Chondrocyte (in vitro differentiated cells): Measurements from ENCODE around the gene PTK7. TPM values are rescaled to one million over a fixed set of nuclear protein-coding genes. Genes with fewer than 3 reads are reported as not detected.
A peak's percentile ranks its signal among the peaks of the same experiment; 100 is the strongest.

Experiments
- DNase-seq: peaks from one replicate; pipeline ENCODE4 v3.0.0; 2021; ENCODE audit warnings: mixed read lengths, low spot score
- H3K27ac Mint-ChIP-seq: one replicate; pipeline ENCODE4 v1.8.0; 2021; ENCODE audit warnings: mild to moderate bottlenecking, moderate library complexity, mixed read lengths; ENCODE audit not compliant: unreplicated experiment
- H3K27me3 Mint-ChIP-seq: 2 replicates; pipeline ENCODE4 v1.8.0; 2021; ENCODE audit warnings: low read depth, mixed read lengths
- H3K36me3 Mint-ChIP-seq: 2 replicates; pipeline ENCODE4 v1.8.0; 2021; ENCODE audit warnings: low read depth, mixed read lengths
- H3K4me1 Mint-ChIP-seq: 2 replicates; pipeline ENCODE4 v1.8.0; 2021; ENCODE audit warnings: low read depth, mild to moderate bottlenecking, mixed read lengths
- H3K4me3 Mint-ChIP-seq: one replicate; pipeline ENCODE4 v1.8.0; 2021; ENCODE audit warnings: mild to moderate bottlenecking, moderate library complexity, mixed read lengths; ENCODE audit not compliant: unreplicated experiment
- H3K9me3 Mint-ChIP-seq: 2 replicates; pipeline ENCODE4 v1.8.0; 2021; ENCODE audit warnings: low read depth, mixed read lengths
- long read RNA-seq: library from polyadenylated mRNA; stranded (forward); transcript quantifications from one replicate; pipeline ENCODE4 v2.0.0, GENCODE V29; 2021
- total RNA-seq: library from RNA; stranded (reverse); gene quantifications from 3 replicates; pipeline ENCODE4 v1.2.1, GENCODE V29; 2021
- TF ChIP-seq, protein P1 (sequence below): fragments of 200-600 bp; sonication (generic); IDR thresholded peaks from 2 replicates; pipeline ENCODE4 v1.5.0; 2021; ENCODE audit warnings: antibody characterized with exemption, mild to moderate bottlenecking, moderate library complexity

PTK7 gene
- 282 to 293 TPM (median 288 TPM) in 3 replicates for total RNA-seq
- long read RNA-seq, full-length matches to known transcripts: 59 of 98 reads
- long read RNA-seq, partial matches to known transcripts: 35 of 98 reads
- long read RNA-seq, other reads (novel, unspliced or antisense): 4 of 98 reads

DNA sequence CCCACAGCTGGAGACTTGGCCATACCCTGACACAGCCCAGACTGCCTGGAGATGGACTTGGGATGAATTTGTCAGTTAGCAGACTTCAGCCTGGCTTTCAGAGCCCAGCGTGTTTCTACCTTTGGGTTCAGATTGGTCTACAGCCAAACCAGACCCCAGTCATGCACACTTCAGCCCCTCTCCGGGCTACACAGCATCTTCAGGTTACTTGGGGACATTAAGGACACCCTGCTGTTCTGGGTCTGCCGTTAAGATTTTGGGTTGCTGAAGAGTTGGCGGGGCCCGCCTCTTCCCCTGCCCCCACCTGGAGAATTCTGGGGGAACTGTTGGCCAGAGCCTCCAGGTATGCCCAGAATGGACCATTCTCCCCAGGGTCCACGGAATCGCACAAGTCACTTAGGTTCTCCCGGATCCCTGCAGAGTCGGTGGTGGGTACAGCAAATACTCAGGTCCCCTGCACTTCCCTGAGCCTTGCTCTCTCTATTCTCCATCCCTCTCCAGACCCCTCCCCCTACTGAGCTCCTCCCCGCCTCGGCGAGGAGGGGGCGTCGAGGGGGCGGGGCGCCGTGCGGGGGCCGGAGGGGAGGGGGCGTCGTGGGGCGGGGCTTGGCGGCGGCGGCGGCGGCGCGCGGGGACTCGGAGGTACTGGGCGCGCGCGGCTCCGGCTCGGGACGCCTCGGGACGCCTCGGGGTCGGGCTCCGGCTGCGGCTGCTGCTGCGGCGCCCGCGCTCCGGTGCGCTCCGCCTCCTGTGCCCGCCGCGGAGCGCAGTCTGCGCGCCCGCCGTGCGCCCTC is at the start of gene PTK7:
Gene PTK7, plus strand, starts transcription at position 645 of the 794 bp plus-strand sequence. CDS start 175 bp downstream, outside the sequence.
- peaks cover 11% of the 10 kb centered on the region for H3K36me3 Mint-ChIP-seq
- H3K4me1 Mint-ChIP-seq: peaks cover 46% of the 10 kb centered on the region

DNA sequence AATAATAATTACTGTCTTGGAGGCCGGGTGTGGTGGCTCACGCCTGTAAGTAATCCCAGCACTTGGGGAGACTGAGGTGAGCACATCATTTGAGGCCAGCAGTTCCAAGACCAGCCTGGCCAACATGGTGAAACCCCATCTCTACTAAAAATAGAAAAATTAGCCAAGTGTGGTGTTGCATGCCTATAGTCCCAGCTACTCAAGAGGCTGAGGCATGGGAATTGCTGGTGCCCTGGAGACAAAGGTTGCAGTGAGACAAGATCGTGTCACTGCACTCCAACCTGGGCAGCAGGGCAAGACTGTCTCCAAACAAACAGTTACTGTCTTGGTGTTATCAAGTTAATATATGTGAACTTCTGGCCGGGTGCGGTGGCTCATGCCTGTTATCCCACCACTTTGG is 49.7 kb upstream of the PTK7 start:
- Mint-ChIP-seq H3K9me3 (no peaks in the 10 kb centered on the region), H3K4me3 (no peak overlapping the region), H3K27me3 (no peaks in the 10 kb centered on the region), H3K27ac (no peak overlapping the region), H3K36me3 (peaks cover 26% of the 10 kb centered on the region), H3K4me1 (peaks cover 11% of the 10 kb centered on the region)
- no peak for DNase-seq
- TF ChIP-seq, protein P1, sequence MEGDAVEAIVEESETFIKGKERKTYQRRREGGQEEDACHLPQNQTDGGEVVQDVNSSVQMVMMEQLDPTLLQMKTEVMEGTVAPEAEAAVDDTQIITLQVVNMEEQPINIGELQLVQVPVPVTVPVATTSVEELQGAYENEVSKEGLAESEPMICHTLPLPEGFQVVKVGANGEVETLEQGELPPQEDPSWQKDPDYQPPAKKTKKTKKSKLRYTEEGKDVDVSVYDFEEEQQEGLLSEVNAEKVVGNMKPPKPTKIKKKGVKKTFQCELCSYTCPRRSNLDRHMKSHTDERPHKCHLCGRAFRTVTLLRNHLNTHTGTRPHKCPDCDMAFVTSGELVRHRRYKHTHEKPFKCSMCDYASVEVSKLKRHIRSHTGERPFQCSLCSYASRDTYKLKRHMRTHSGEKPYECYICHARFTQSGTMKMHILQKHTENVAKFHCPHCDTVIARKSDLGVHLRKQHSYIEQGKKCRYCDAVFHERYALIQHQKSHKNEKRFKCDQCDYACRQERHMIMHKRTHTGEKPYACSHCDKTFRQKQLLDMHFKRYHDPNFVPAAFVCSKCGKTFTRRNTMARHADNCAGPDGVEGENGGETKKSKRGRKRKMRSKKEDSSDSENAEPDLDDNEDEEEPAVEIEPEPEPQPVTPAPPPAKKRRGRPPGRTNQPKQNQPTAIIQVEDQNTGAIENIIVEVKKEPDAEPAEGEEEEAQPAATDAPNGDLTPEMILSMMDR: no peak

More for the DNA sequence above, at the start of gene PTK7:
- H3K4me3 Mint-ChIP-seq: peak within 1 kb of the TSS; percentile 85
- TF ChIP-seq, protein P1: no peak
- H3K9me3 Mint-ChIP-seq: no peaks in the 10 kb centered on the region
- DNase-seq: no peak
- no peaks in the 10 kb centered on the region for H3K27me3 Mint-ChIP-seq
- H3K27ac Mint-ChIP-seq: peak within 1 kb of the TSS; percentile 81

DNA sequence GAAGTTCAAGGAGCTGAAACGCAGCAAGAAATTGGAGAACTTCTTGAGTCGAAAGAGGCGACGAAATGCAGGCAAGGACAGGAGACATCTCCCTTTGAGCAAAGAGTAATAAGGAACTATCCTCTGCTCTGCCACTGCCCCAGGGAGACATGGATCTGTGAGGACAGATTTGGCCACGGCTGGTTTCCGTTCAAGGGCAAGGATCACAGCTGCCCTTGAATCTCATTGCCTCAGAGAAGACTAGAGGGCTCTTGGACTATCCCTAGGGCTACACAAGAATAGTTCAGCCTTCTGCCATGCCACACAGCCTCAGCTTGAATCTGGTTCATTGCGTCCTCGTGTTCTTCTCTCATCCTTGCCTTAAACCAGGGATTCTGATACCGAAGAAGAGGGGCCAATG is 47.0 kb upstream of the PTK7 start:
- H3K4me3 Mint-ChIP-seq: no peak overlapping the region
- no peaks in the 10 kb centered on the region for H3K9me3 Mint-ChIP-seq
- H3K27me3 Mint-ChIP-seq: no peaks in the 10 kb centered on the region
- no peak for DNase-seq
- peaks cover 5% of the 10 kb centered on the region for H3K4me1 Mint-ChIP-seq
- H3K36me3 Mint-ChIP-seq: peaks cover 31% of the 10 kb centered on the region
- H3K27ac Mint-ChIP-seq: no peak overlapping the region
- TF ChIP-seq, protein P1: no peak

DNA sequence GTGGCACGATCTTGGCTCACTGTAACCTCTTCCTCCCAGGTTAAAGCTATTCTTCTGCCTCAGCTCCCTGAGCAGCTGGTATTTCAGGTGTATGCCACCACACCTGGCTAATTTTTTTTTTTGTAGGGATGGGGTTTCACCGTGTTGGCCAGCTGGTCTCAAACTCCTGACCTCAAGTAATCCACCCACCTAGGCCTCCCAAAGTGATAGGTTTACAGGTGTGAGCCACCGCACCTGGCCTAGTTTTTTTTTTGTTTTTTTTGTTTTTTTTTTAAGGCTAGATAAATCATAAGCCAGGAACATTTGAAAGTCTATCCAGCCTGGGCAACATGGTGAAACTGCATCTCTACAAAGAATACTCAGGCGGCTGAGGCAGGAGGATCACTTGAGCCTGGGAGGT is 43.8 kb upstream of the PTK7 start:
- no peak overlapping the region for H3K4me3 Mint-ChIP-seq
- TF ChIP-seq, protein P1: no peak
- peaks cover 3% of the 10 kb centered on the region for H3K4me1 Mint-ChIP-seq
- DNase-seq: no peak
- H3K27me3 Mint-ChIP-seq: no peaks in the 10 kb centered on the region
- H3K9me3 Mint-ChIP-seq: no peaks in the 10 kb centered on the region
- peaks cover 29% of the 10 kb centered on the region for H3K36me3 Mint-ChIP-seq
- H3K27ac Mint-ChIP-seq: peak overlapping the region; percentile 32

DNA sequence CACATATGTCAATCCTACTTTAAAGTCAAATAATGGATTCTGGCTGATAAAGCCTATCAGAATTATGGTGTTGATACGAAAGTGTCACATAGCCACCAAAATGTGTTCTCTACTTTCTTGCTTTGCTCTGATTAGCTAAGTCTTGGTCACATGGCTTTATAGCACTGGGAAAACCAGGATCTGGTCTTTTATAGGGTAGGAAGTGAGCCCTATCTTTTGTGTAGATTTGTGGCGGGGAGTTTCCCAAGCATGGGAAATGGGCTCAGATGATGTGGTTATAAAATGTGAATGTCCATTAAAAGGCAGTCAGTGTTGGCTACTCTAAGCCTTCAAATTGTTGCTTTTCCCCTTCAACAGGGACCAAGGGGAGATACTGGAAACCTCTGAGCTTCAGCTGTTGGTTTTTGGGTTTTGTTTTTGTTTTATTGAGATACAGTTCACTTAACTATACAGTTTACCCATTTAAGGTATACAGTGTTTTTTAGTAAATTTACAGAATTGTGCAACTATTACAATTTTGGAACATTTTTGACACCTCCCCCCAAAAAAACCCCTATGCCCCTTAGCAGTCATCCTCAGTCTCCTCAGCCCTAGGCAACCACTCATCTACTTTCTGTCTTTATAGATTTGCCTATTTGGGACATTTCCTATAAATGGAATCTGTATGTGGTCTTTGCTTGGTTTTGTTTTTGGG is 42.5 kb upstream of the PTK7 start:
- peaks cover 3% of the 10 kb centered on the region for H3K4me1 Mint-ChIP-seq
- peaks cover 33% of the 10 kb centered on the region for H3K36me3 Mint-ChIP-seq
- TF ChIP-seq, protein P1: no peak
- no peaks in the 10 kb centered on the region for H3K27me3 Mint-ChIP-seq
- no peaks in the 10 kb centered on the region for H3K9me3 Mint-ChIP-seq
- no peak overlapping the region for H3K4me3 Mint-ChIP-seq
- no peak for DNase-seq
- no peak overlapping the region for H3K27ac Mint-ChIP-seq
